Osteoblast (primary cell): ENCODE measurements around the gene NOXO1. TPM values are rescaled to one million over a fixed set of nuclear protein-coding genes. Genes with fewer than 3 reads are reported as not detected.

Experiments
- DNase-seq: peaks from one replicate; pipeline ENCODE4 v3.0.0; 2011; ENCODE audit warnings: low spot score, mixed read lengths; ENCODE audit not compliant: insufficient read length; ENCODE audit errors: missing footprints
- H2AFZ ChIP-seq: 2 replicates; pipeline ENCODE4 v1.6.0; 2011; ENCODE audit warnings: mild to moderate bottlenecking, low read length
- H3K27ac ChIP-seq: 2 replicates; pipeline ENCODE4 v1.5.1; 2011; ENCODE audit warnings: mild to moderate bottlenecking, low read depth, low read length, moderate library complexity
- H3K27me3 ChIP-seq: 2 replicates; pipeline ENCODE4 v1.6.0; 2012; ENCODE audit warnings: mild to moderate bottlenecking, control low read depth, inconsistent platforms, low read length, moderate library complexity; ENCODE audit not compliant: insufficient read depth
- H3K36me3 ChIP-seq: 2 replicates; pipeline ENCODE4 v1.5.1; 2011; ENCODE audit warnings: mild to moderate bottlenecking, low read length, control low read depth, moderate library complexity; ENCODE audit not compliant: insufficient read depth
- H3K4me1 ChIP-seq: 2 replicates; pipeline ENCODE4 v1.5.1; 2011; ENCODE audit warnings: mild to moderate bottlenecking, low read length, control low read depth, moderate library complexity; ENCODE audit not compliant: insufficient read depth
- H3K4me2 ChIP-seq: 2 replicates; pipeline ENCODE4 v1.6.0; 2011; ENCODE audit warnings: mild to moderate bottlenecking, low read length; ENCODE audit not compliant: insufficient read depth
- H3K4me3 ChIP-seq: fragments of 200-600 bp; sonication (generic); 3 replicates; pipeline ENCODE4 v1.5.1; 2012; ENCODE audit warnings: mild to moderate bottlenecking, low read length, inconsistent platforms; ENCODE audit not compliant: insufficient read depth
- H3K79me2 ChIP-seq: 2 replicates; pipeline ENCODE4 v1.6.0; 2012; ENCODE audit warnings: mild to moderate bottlenecking, low read length, control low read depth, inconsistent platforms; ENCODE audit not compliant: insufficient read depth
- H3K9me3 ChIP-seq: 2 replicates; pipeline ENCODE4 v1.5.1; 2011; ENCODE audit warnings: low read depth, low read length, control low read depth
- H4K20me1 ChIP-seq: 2 replicates; pipeline ENCODE4 v1.6.0; 2012; ENCODE audit warnings: mild to moderate bottlenecking, low read length, control low read depth; ENCODE audit not compliant: insufficient read depth
- total RNA-seq: library from RNA; depleted of rRNA; stranded (reverse); fragments of >200 nt; gene quantifications from 2 replicates; pipeline ENCODE4 v1.2.3, GENCODE V29; 2012
- TF ChIP-seq, protein P1 (sequence below): IDR thresholded peaks from 2 replicates; pipeline ENCODE4 v1.5.1; 2011; ENCODE audit warnings: mild to moderate bottlenecking, low read depth, low read length, moderate library complexity; ENCODE audit errors: extremely low read depth

The NOXO1 gene
- total RNA-seq, 1 donor: under 0.01 TPM

DNA sequence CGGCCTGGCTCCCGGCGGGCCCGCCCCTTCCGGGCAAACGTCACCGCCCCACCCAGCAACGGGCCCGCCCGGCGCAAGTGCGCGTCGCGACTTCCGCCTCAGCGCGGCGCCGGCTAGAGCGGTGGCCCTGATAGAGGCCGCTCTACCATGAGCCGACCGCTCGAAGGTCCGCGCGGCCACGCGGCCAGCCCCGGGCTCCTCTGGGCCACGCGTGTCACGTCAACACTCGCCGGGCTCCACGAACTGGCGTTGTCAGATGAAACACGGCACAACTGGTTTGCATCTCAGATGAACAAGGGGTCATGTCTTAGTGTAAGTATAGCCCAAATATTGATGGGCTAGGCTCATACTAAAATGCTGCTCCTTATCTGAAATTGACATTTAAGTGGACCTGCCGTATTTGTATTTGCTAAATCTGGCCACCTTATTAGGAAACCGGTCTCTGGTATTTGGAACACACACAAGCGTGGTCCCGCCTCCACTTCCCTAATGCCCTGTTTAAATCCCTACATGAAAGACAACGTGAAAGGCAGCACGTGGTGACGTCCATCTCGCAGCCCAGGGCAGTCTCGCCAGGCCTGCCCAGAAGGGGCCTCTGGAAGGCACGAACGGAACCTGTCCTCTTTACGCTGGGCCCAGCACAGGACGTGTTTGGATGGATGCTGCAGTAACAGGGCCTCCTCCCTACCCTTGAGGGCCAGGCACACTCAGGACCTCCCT is 28.7 kb upstream of the NOXO1 start, which contains the start of gene ZNF598:
Gene ZNF598 (minus strand): TSS at position 31 of the 720 bp plus-strand sequence.
- no peaks in the 10 kb centered on the region for H3K36me3 ChIP-seq
- H4K20me1 ChIP-seq: peaks cover 40% of the 10 kb centered on the region
- TF ChIP-seq, protein P1, sequence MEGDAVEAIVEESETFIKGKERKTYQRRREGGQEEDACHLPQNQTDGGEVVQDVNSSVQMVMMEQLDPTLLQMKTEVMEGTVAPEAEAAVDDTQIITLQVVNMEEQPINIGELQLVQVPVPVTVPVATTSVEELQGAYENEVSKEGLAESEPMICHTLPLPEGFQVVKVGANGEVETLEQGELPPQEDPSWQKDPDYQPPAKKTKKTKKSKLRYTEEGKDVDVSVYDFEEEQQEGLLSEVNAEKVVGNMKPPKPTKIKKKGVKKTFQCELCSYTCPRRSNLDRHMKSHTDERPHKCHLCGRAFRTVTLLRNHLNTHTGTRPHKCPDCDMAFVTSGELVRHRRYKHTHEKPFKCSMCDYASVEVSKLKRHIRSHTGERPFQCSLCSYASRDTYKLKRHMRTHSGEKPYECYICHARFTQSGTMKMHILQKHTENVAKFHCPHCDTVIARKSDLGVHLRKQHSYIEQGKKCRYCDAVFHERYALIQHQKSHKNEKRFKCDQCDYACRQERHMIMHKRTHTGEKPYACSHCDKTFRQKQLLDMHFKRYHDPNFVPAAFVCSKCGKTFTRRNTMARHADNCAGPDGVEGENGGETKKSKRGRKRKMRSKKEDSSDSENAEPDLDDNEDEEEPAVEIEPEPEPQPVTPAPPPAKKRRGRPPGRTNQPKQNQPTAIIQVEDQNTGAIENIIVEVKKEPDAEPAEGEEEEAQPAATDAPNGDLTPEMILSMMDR: no peak
- no peaks in the 10 kb centered on the region for H3K27me3 ChIP-seq
- no peaks in the 10 kb centered on the region for H3K9me3 ChIP-seq
- H3K4me3 ChIP-seq: peak within 1 kb of the TSS; percentile 82
- H2AFZ ChIP-seq: peak within 1 kb of the TSS; percentile 84
- H3K4me1 ChIP-seq: peaks cover 26% of the 10 kb centered on the region
- H3K27ac ChIP-seq: peak within 1 kb of the TSS; percentile 88
- peaks cover 55% of the 10 kb centered on the region for H3K79me2 ChIP-seq
- H3K4me2 ChIP-seq: peak within 1 kb of the TSS; percentile 98
- DNase-seq: peak; percentile 100

DNA sequence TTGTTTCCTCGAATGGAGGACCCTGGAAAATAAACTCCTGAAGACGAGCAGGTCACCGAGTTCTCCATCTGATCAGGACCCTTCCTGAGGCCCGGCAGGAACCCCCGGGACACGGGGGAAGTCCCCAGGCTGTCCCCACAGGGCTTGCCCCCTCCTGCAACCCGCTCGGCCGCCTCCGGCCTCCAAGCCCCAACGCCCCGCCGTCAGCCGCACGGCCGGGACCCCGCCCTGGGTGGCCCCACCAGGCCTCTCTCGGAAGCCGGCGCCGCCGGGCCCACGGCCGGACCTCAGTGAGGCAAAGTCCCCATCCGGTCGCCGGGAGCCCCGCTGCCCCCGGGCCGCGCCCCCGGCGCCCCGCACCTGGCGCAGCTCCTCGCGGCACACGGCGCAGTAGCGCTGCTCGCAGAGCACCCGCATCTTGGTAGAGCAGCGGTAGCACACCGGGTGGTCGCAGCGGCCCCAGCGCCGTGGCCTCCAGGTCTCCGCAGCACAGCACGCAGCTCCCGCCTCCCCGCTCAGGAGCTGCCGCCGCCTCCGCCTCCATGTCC is 28.0 kb upstream of the NOXO1 start:
- peaks cover 62% of the 10 kb centered on the region for H3K79me2 ChIP-seq
- peaks cover 47% of the 10 kb centered on the region for H4K20me1 ChIP-seq
- H3K9me3 ChIP-seq: no peaks in the 10 kb centered on the region
- H3K4me1 ChIP-seq: peaks cover 29% of the 10 kb centered on the region
- peak overlapping the region; percentile 57 for H3K27ac ChIP-seq
- H3K4me3 ChIP-seq: peak overlapping the region; percentile 82
- H3K36me3 ChIP-seq: no peaks in the 10 kb centered on the region
- no peak overlapping the region for H2AFZ ChIP-seq
- H3K27me3 ChIP-seq: no peaks in the 10 kb centered on the region
- H3K4me2 ChIP-seq: peak overlapping the region; percentile 96
- TF ChIP-seq, protein P1: no peak
- peak; percentile 91 for DNase-seq

DNA sequence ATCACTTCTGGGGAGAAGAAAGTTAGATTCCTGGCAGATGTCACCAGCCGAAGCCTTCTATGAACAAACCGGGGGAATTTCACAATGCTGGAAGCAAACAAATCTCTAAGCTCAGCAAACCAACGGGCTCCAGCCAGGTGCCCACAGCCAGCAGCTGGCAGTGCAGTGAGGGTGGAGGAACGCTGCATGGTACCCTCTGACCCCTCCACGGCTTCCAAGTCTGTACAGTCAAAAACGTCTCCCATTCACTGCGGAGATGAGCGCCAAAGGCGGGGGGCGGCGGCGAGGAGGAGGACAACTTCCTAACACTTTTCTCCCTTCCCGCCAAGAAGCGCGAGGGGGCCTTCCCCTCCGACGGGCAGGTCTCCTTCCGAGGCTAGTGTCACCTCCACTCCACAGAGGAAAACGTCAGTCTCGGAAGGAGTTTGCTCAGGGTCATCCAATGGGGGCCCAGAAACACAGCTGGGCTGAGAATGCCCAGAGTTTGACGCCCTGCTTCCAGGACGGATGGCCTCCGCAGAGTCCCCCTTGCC is 27.4 kb upstream of the NOXO1 start:
- peak overlapping the region; percentile 82 for H3K4me3 ChIP-seq
- peaks cover 32% of the 10 kb centered on the region for H3K4me1 ChIP-seq
- H3K27me3 ChIP-seq: no peaks in the 10 kb centered on the region
- peaks cover 52% of the 10 kb centered on the region for H4K20me1 ChIP-seq
- H3K4me2 ChIP-seq: peak overlapping the region; percentile 96
- H2AFZ ChIP-seq: no peak overlapping the region
- peaks cover 67% of the 10 kb centered on the region for H3K79me2 ChIP-seq
- no peaks in the 10 kb centered on the region for H3K9me3 ChIP-seq
- peak; percentile 92 for DNase-seq
- H3K36me3 ChIP-seq: no peaks in the 10 kb centered on the region
- peak overlapping the region; percentile 57 for H3K27ac ChIP-seq
- TF ChIP-seq, protein P1: no peak

GRCh38 chr16:2008009-2008526 is 26.8 kb upstream of the NOXO1 start:
- Histone ChIP-seq H2AFZ (no peak overlapping the region), H3K36me3 (peaks cover 5% of the 10 kb centered on the region), H3K27ac (peak overlapping the region; percentile 57), H3K9me3 (no peaks in the 10 kb centered on the region), H3K4me1 (peaks cover 32% of the 10 kb centered on the region), H3K4me3 (peak overlapping the region; percentile 82), H3K4me2 (peak overlapping the region; percentile 96), H4K20me1 (peaks cover 59% of the 10 kb centered on the region), H3K27me3 (no peaks in the 10 kb centered on the region), H3K79me2 (peaks cover 74% of the 10 kb centered on the region)
- peak; percentile 96 for DNase-seq
- TF ChIP-seq, protein P1: no peak
